NCI-H128 (cell line): ENCODE measurements around the gene CALHM5.

Experiments used
- DNase-seq: peaks from one replicate; lab custom pipeline; 2025; ENCODE audit not compliant: unreplicated experiment; lab: John Stamatoyannopoulos, UW

CALHM5 gene

GRCh38 chr6:116507324-116507723 is 4.1 kb upstream of the CALHM5 start:
- no peak for DNase-seq

DNA sequence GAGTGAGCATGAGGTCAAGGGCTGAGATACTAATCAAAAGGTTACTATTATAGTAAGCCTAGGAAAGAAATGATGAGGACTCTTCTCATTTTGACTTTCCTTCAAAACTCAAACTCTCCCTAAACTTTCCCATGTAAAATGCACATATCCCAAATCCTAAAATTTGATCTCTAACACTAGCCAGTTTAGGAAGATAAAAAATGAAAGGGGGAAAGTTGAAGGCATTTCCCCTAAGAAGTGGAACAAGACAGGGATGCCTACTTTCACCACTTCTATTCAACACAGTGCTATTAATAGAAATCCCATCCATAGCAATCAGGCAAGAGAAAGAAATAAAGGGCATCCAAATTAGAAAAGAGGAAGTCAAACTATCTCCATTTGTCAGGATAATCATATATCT is 2.9 kb upstream of the CALHM5 start:
- DNase-seq: no peak

DNA sequence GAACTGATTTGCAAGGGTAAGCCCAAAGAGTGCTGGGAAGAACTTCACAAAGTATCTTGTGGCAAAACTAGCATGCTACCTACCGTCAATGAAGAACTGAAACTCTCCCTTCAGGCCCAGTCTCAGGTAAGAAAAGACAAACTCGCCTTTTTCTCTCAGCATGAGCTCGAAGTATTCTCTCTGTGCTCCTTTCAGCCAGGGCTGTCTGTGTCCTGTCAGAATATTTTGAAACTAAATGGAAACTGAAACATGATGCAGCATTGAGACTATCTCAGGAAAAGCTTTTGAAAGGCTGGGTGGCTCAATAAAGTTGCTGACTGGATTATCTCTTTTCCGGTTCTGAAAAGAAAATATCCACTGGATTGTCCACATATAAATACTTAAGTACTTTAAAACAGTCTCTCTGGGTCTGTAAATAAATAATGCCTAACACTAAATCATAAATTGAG is 696 bp downstream of the CALHM5 start:
- DNase-seq: no peak

DNA sequence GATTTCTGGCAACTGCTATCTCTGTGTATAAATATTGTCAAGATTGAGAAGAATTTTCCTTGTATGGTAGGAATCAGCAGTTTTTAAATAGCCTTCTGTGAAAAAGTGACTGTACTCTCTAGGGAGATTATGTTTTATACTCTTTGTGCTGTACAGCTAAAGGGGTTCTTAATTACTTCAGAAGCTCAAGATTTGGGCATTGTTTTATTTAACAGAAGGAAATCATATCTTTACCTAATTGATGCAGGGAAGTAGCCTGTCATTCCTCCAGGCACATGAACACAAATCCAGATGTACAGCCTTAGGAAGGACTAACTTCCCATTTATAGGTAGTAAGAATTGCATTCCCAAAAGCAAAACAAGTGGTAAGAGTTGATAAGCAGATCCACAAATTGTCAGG is 1.3 kb downstream of the CALHM5 start:
- DNase-seq: no peak

GRCh38 chr6:116513224-116513875 is 1.9 kb downstream of the CALHM5 start:
- no peak for DNase-seq

DNA sequence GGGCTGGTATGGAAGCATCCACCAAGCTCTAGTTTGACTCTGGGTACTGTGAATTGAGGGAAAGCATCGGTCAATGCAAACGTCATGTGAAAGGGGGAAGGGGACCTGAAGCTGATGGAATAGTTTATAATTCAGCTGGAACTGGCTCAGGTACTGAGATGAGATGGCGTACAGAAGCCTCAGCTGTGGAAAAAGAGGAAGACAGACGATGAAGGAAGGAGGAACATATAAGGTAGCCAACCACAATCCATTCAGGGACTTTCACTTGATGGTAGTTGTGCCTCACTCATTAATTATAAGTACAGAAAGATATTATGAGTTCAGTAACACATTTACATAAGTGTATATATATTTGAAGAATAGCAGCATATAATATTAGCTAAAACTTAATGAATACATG is 2.7 kb downstream of the CALHM5 start:
- DNase-seq: no peak

- DNase-seq: no peak
Measured at GRCh38 chr6:116515141-116515540, 3.7 kb downstream of the CALHM5 start.

DNA sequence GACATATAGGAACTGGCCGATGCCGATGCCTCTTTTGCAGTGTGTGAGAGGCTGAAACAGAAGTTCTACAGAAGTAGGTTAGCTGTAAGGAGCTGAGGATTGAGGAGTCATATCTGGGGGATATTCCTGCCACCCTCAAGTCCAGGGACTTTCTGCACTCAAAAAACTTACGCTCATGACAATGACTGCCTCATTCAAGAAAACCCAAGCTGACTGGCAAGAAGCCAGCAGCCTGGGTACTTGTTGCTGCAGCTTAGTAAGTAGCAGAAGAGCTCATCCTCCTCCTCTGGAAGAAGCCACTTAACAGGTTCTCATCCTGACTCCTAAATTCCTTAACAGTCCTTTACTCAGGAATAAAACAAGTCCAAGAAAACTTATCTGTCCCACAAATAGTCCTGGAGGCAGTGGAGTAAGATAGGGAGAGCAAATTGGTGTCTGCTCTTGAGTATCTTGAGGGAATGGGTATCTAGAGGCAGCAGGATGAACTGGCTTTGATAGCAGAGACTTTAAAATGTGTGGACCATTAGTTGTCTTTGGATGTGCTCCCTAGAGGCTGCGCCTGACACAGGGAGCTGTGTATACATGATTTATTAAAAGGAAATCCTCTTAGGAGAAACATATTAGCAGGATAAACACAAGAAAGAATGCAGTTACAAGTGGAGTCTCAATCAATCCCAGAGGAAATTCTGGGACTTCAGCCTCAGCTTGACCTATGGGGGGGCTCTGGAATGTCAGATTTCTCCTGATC is 7.4 kb downstream of the CALHM5 start:
- no peak for DNase-seq

DNA sequence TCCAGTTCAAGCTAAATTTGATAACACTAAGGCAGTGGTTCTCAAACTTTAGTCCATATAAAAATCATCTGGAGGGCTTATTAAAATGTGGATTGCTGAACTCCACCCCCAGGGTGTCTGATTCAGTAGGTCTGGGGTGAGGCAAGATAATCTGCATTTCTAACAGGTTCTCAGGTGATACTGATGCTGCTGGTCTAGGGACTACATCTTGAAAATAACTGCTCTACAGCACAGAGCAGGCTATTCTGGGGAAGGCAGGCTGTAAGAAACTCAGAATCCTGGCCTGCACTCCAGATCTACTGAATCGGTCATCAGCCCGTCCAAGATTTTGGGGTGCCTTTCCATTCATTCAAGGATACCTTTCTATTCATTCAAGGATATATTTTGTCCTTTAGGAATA is 11.5 kb downstream of the CALHM5 start:
- DNase-seq: no peak

DNA sequence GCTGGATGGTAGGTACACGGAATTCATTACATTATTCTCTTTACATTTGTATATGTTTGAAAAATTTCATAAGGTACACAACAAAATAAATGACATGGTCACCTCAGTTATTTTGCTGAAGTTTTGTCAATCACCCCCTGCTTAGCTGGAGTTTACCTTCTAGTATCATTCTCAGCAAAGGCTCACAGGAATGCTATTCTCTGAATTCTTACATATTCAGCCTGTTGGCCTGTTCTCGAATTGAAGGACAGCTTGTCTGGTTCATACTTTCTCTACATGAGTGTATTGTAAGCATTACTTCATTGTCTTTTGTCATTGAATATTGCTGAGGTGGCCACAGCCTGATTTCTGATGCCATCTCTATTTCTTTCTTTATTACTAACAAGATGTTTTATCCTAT is 12.8 kb downstream of the CALHM5 start:
- no peak for DNase-seq

DNA sequence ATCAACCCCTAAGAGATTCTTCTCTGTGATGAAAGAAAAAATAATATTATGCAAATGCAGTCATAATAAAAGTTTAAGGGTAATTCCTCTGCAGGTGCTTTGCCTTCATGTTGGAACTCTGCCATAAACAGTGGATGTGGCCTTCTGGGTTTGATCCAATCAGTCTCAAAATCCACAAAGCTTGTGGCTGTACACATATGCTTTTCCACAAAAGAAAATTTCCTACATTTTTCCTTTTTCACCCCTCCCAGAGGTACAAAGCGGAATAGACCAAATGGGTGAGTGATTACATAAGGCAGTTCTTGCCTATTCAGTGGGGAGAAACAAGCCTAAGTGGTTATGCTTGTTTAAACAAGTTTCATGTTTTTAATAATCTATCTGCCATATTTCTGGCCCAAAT is 16.7 kb downstream of the CALHM5 start:
- DNase-seq: no peak

DNA sequence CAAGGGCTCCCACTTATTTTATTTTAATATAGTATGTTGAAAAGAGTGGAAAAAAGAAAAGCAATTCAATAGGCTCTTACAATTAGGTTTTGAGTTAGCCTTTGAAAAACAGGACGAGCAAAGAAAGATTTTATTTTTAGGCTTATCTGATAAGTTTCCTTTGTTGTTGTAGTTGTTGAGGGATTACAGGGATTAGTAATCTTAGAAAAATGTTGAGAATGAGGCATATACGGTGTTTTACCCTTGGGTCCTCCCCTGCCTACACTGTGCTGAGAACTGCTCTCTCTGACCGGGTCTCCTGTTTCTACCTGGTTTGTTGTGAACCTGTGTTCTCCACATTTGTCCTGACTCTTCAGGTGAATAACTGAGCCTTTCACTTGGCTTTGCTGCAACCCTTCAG is 17.3 kb downstream of the CALHM5 start:
- DNase-seq: no peak

GRCh38 chr6:116529466-116530290 is 18.2 kb downstream of the CALHM5 start:
- DNase-seq: no peak

GRCh38 chr6:116530436-116530835 is 19.0 kb downstream of the CALHM5 start:
- DNase-seq: peak; percentile 18

DNA sequence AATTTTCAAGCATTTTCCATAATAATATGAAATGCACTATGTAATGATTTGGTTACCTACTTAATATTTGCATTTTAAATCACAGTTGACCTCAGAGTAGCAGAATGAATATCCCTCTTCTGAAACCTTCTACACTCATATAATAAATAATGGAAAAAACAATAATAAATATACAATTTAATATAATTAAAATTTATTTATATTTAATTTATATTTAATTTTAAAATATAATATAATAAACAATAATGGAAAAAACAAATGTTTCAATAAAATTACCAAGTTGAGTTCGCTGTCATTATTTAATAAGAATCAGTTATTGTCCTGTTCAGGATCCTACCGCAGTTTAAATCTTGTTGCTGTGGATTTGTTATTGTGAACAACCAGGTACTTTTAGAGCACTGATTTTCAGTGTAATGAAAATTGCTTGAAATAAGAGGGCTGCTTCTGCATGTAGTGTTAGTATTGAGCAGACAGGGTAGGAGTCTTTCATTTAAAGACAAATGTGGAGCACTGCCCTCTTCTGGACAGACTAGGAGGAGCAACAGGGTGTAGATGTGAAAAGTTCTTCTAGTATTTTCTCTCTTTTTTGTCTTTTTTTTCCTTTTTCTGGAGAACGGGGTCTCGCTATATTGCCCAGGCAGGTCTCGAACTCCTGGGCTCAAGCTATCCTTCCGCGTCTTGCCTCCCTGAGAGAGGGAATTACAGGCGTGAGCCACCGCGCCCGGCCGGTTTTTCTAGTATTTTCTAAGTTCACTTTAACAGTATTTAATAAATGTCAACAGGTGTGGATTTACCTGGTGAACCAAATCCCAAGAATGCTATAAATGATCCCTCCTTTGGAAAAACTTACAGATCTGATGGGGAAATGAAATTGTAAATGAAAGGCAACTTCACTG is 20.5 kb downstream of the CALHM5 start:
- no peak for DNase-seq

DNA sequence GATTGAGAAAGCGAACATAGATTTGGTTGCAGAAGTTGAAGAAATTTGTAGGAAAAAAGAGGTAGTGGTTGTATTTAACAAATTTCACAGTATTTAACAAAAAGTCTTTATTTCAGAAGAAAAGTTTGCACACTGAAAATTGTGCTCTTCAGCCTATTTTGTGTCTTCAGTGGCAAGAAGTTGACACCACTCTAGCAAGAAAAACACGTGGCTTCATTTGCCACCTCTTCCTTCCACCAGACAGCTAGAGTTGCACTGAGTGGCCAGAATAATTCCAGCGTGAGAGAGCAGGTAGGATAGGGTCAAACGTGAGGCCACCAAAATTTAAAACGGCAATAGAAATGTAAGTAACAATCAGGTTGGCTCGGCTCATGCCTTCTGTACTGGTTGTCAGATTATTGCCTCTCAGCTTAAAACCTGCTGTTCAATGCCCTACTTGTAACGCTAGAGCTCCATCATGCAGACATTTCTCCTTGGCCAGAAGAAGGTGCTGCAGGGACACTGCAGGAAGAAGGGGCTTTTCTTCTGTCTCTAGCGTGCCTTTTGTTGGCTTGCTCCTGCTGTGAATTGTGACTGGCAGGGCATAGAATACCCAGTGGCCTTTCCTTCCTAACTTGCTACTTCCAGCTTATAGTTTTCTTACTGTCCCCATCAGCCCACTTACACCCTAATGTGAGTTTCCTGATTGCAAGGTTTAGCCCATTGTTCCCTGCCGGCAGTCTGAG is 22.0 kb downstream of the CALHM5 start:
- no peak for DNase-seq

GRCh38 chr6:116535109-116535508 is 23.7 kb downstream of the CALHM5 start:
- no peak for DNase-seq

- DNase-seq: peak; percentile 46
Measured at GRCh38 chr6:116536216-116536621, 24.8 kb downstream of the CALHM5 start.

GRCh38 chr6:116542426-116542825 is 31.0 kb downstream of the CALHM5 start:
- DNase-seq: no peak

DNA sequence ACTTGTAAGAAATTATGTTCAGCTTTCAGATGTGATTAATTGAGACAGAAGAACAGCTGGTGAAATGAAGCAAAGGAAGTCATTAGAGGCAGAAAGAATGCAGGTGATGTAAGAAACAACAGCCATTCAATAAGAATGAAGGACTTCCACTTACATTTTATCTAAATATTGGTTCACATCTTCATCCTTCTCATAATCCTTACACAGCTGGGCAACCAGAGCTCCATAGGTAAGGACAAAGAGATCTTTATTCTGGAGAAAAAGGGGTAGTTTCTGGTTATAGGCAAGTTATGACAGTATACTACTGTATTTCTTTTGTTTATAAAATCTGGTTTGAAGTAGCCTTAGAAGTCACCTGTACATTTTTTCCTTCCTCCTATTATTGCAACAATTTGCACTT is 31.7 kb downstream of the CALHM5 start:
- DNase-seq: no peak
